Progenitor cell of endocrine pancreas (in vitro differentiated cells): ENCODE data around the gene LYPD4. TPM values are rescaled to one million over a fixed set of nuclear protein-coding genes. Genes with fewer than 3 reads are reported as not detected.

ENCODE experiments used
- DNase-seq: peaks from one replicate; pipeline ENCODE4 v3.0.0; 2021; ENCODE audit warnings: low spot score; ENCODE audit not compliant: unreplicated experiment
- H3K27ac Mint-ChIP-seq: 2 replicates; pipeline ENCODE4 v1.8.0; 2021; ENCODE audit warnings: mild to moderate bottlenecking, moderate library complexity, mixed read lengths
- H3K27me3 Mint-ChIP-seq: 2 replicates; pipeline ENCODE4 v1.8.0; 2021; ENCODE audit warnings: mixed read lengths
- H3K36me3 Mint-ChIP-seq: 2 replicates; pipeline ENCODE4 v1.8.0; 2022; ENCODE audit warnings: mixed read lengths; ENCODE audit not compliant: insufficient read depth
- H3K4me1 Mint-ChIP-seq: 2 replicates; pipeline ENCODE4 v1.8.0; 2021; ENCODE audit warnings: low read depth, mixed read lengths
- H3K4me3 Mint-ChIP-seq: 2 replicates; pipeline ENCODE4 v1.8.0; 2021; ENCODE audit warnings: low read depth, mild to moderate bottlenecking, moderate library complexity, mixed read lengths
- H3K9me3 Mint-ChIP-seq: 2 replicates; pipeline ENCODE4 v1.8.0; 2021; ENCODE audit warnings: low read depth, mixed read lengths
- CTCF ChIP-seq: fragments of 200-600 bp; sonication (generic); IDR thresholded peaks from one replicate; pipeline ENCODE4 v1.5.0; 2021; ENCODE audit warnings: antibody characterized with exemption, mild to moderate bottlenecking; ENCODE audit not compliant: unreplicated experiment
- total RNA-seq: library from RNA; stranded (reverse); gene quantifications from 2 replicates; pipeline ENCODE4 v1.2.1, GENCODE V29; 2021

LYPD4 gene
- total RNA-seq, 1 donor from 2014 or later = not detected

DNA sequence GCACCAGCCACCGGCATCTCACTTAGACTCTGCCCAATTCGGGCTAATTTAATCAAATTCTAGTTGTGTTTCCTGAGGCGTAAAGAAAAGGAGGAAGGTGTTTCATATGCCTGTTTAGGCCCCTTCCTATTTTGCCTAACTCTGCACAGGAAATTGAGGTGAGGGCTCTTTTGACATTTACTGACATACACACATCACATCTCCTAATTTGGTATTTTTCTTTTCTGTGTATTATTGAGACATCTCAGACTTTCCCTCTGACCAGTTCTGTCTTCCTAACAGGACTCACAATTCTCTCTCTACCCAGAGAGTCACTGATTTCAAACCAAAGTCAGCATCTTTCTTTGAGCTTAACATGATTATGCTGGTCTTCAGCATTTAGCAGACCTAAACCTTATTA lies 40.1 kb downstream of the LYPD4 start:
- Mint-ChIP-seq H3K4me3 (no peak overlapping the region), H3K9me3 (peaks cover 44% of the 10 kb centered on the region), H3K36me3 (no peaks in the 10 kb centered on the region), H3K27ac (no peak overlapping the region), H3K27me3 (peaks cover 5% of the 10 kb centered on the region), H3K4me1 (no peaks in the 10 kb centered on the region)
- TF ChIP-seq CTCF = no peak
- no peak for DNase-seq

- Mint-ChIP-seq H3K27ac (no peak overlapping the region), H3K27me3 (peaks cover 5% of the 10 kb centered on the region), H3K36me3 (no peaks in the 10 kb centered on the region), H3K4me3 (no peak overlapping the region), H3K9me3 (peaks cover 39% of the 10 kb centered on the region), H3K4me1 (no peaks in the 10 kb centered on the region)
- no peak for TF ChIP-seq CTCF
- DNase-seq = no peak
Observed at GRCh38 chr19:41802770-41803169, 41.7 kb downstream of the LYPD4 start.

GRCh38 chr19:41801792-41802211 lies 42.7 kb downstream of the LYPD4 start:
- Mint-ChIP-seq H3K4me1 (no peaks in the 10 kb centered on the region), H3K27me3 (peaks cover 10% of the 10 kb centered on the region), H3K4me3 (no peak overlapping the region), H3K27ac (no peak overlapping the region), H3K9me3 (peaks cover 37% of the 10 kb centered on the region), H3K36me3 (no peaks in the 10 kb centered on the region)
- TF ChIP-seq CTCF = no peak
- no peak for DNase-seq

DNA sequence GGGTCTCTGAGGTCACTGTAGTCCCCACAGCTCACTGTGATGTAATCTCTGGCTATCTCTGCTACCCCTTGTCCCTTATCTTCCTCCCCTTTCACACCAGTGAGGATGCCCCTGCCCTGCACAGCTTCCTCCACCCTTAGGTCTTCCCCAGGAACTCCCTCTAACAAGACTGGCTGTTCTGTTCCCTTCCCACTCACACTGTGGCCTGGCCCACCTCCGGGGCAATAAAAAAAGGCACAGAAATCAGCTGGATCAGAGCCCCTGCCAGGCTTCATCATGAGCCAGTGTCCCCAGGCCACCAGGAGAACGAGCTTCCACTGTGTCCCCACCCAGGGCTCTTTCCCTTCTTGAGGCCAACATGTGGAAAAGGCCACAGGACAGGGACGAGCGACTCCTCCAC lies 43.5 kb downstream of the LYPD4 start:
- H3K36me3 Mint-ChIP-seq = no peaks in the 10 kb centered on the region
- H3K4me3 Mint-ChIP-seq = no peak overlapping the region
- no peaks in the 10 kb centered on the region for H3K4me1 Mint-ChIP-seq
- DNase-seq = no peak
- peaks cover 15% of the 10 kb centered on the region for H3K27me3 Mint-ChIP-seq
- peaks cover 34% of the 10 kb centered on the region for H3K9me3 Mint-ChIP-seq
- TF ChIP-seq CTCF = no peak
- H3K27ac Mint-ChIP-seq = no peak overlapping the region

DNA sequence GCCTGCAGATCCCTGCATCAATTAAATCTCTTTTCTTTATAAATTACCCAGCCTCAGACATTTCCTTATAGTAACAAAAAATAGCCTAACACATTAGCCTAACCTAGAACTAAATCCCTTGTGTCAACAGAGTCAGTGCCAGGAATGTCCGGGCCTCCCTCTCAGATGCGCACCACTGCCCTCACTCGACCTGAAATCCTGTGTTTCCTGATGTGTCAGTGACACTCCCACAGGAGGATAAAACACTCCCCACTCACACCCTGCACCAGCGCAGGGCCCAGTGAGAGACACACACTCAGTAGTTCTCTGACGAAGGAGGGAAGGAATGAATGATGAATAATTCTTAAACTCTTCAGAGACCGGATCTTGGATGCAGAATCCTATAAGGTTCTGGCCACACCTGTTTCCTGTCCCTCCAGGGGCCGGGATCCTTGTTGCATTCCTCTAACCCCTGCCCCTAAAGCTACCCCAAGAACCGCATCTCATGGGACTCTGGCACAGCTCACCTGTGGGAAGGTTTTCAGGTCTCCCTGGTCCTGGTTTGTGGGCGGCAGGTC lies 45.0 kb downstream of the LYPD4 start:
- H3K27me3 Mint-ChIP-seq = peaks cover 21% of the 10 kb centered on the region
- H3K9me3 Mint-ChIP-seq = peaks cover 27% of the 10 kb centered on the region
- no peak for TF ChIP-seq CTCF
- H3K4me1 Mint-ChIP-seq = no peaks in the 10 kb centered on the region
- no peak for DNase-seq
- no peaks in the 10 kb centered on the region for H3K36me3 Mint-ChIP-seq
- no peak overlapping the region for H3K27ac Mint-ChIP-seq
- no peak overlapping the region for H3K4me3 Mint-ChIP-seq
